NOMO-1 (cell line): ENCODE results near the gene RPL13.
"Not testable (repeated sequence)": the region's sequence is repeated elsewhere in the genome, so short reads cannot be mapped to it uniquely, and the experiment has no call there.

ENCODE experiments used
- DNase-seq, 2 experiments: peaks; one replicate each; lab custom pipeline; 2025; ENCODE audit not compliant: unreplicated experiment in 2 of 2; lab: John Stamatoyannopoulos, UW

Gene RPL13

GRCh38 chr16:89561884-89562599 lies 1.6 kb downstream of the RPL13 start:
- DNase-seq = no peak

- no peak for DNase-seq
Measured at GRCh38 chr16:89562939-89563338, 2.5 kb downstream of the RPL13 start.

GRCh38 chr16:89563639-89564392 lies 3.3 kb downstream of the RPL13 start:
- DNase-seq = no peak

- DNase-seq = no peak
Measured at GRCh38 chr16:89564476-89565255, 4.2 kb downstream of the RPL13 start.

GRCh38 chr16:89565256-89565505 lies 4.7 kb downstream of the RPL13 start:
- no peak for DNase-seq

DNA sequence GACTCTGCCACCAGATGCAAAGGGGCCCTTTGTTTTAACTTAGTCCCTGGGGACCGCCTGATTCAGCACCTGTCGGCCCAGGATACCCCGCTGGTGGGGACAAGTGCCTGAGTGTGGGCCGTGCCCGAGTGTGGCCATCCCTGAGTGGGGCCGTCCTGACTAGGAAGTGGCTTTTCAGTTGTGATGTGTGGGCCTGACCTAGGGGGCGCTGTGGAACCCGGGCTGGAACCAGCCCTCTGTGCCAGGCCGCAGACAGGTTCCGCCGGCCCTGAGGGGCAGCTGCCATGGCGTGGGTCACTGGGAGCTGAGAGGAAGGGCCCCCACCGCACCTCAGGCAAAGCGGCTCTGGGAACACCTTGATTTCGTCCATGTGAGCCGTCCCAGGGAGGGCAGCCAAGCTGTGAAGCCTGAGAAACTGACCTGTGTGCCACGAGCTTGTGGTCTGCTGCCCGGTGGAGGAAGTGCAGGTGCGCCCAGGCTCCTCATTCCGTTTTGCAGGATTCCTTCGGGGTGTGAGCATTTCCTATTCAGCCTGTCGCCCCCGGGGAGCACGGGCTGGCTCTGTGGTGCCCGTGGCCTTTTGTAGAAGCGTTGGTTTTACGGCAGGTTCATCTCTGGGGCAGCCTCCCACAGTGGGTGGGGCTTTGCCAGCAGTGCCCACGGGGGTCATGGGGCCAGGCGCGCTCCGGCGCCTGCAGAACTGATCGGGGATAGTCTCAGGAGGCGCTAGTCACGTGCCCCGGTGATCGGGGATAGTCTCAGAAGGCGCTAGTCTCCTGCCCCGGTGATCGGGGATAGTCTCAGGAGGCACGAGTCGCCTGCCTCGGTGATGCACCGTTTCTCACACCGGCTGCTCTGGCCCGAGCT lies 5.3 kb downstream of the RPL13 start:
- DNase-seq = peak; percentile 43 to 49

DNA sequence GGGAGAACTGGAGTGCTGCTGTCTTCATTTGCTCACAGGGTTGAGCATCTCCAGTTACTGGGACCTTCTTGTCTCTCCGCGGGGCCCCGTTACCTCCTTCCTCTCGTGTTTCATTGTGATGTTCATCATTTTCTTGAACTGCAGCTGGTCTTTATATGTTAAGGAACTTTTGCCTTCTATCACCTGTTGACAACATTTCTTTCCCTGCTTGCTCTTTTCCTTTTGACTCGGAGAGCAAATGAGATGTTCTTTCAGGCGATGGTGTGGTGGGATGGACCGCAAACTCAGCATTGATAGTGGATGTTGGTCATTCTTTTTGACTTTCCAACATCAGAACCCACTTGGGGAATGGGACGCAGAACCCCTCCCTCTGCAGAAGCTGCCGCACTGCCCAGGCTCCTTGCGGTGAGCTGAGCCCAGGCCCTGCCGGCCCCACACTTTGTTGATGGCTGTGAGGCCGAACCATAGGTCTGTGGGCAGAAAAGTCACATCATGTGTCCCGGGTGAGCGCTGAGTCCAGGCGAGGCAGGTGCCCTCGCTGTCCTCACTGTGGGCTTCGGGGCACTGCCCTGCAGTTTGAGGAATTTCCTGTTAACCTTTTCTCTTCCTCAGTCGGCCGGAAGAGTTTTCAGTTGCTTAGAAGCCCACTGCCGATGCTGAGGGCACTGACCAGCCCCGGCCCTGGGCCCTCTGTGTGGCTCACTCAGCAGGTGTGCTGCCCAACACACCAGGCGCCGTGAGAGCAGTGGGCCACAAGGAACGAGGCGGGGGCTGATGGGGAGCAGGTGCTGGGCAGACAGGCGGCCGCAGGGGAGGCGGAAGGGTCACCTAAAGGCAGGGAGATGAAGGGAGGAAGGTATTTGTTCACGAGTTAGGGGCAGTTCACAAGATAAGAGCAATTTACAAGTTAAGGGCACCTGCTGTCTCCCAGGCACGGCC lies 7.4 kb downstream of the RPL13 start:
- no peak for DNase-seq

GRCh38 chr16:89569506-89570341 lies 9.2 kb downstream of the RPL13 start:
- DNase-seq = no peak

GRCh38 chr16:89570342-89570923 lies 10.0 kb downstream of the RPL13 start:
- DNase-seq = no peak

DNA sequence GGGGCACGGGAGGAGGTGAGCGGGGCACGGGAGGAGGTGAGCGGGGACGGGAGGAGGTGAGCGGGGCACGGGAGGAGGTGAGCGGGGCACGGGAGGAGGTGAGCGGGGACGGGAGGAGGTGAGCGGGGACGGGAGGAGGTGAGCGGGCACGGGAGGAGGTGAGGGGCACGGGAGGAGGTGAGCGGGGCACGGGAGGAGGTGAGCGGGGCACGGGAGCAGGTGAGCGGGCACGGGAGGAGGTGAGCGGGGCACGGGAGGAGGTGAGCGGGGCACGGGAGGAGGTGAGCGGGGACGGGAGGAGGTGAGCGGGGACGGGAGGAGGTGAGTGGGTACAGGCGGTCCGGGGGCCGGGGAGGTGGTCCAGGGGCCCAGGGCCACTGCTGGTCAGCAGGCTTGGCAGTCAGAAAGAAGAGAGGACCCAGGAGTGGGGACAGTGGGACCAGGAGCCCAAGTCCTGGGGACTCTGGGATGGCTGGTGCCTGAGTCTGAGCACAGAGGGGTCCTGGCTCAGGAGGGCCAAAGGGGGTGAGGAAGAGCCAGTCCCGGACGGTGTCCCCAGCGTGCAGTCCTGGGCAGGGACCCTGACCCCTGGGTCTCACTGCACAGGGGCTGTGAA lies 10.6 kb downstream of the RPL13 start:
- DNase-seq = not testable (repeated sequence)

DNA sequence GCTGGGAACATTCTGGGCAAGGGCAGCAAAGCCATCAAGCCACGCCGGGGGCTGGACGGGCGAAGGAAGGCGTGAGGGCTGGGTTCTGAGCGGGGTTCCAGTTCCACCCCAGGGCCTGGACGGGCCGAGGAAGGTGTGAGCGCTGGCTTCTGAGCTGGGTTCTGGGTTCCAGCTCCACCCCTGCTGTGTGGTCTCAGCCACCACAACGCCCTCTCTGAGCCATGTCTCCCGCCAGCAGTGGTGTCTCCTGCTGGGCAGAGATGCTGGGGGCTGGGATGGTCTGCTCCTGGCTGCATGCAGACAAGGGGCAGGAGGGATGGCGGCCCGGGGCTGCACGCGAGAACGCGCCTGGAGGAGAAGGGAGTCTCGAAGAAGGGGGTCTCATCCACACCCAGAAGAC lies 11.2 kb downstream of the RPL13 start:
- DNase-seq = no peak

GRCh38 chr16:89572073-89572484 lies 11.6 kb downstream of the RPL13 start:
- no peak for DNase-seq

DNA sequence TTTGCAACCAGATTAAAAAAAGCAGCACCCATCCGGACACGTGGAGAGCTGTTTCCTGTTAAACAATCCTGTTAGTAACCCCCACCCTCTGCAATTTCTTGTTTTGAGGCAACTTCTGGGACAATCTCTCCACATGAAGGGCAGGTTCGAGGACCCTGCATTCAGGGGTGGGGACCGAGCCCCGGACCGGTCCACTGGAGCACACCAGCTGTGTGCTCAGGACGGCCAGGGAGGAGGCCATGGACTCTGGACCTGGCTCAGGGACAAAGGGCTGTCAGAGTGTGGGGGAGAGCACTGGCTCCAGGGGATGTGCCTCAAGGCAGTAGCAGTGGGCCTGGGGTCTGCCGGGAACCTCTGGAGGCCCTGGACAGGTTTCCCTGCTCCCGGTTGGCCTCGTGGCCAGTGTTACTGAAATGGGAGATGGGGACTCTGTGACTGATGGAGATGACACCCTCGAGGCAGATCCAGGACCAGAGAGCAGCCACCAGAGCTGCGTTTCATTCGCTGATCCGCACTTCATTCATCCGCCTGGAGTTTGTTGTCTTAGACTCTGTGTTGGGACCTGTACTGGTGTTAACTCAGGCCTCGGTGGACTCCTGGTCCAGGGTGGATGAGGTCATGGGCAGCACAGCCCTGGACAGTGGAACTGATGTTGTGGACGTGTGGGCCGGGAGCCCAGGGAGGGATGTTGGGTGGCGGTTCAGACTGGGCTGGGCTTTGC lies 12.2 kb downstream of the RPL13 start:
- DNase-seq = no peak

- no peak for DNase-seq
Measured at GRCh38 chr16:89573826-89574680, 13.6 kb downstream of the RPL13 start.

- DNase-seq = peak; percentile 39 to 56
Measured at GRCh38 chr16:89574681-89575246, 14.3 kb downstream of the RPL13 start.
